HepG2 (cell line): ENCODE measurements around the gene DUT. TPM values are rescaled to one million over a fixed set of nuclear protein-coding genes. Genes with fewer than 3 reads are reported as not detected.

Experiments used
- ATF1 ChIP-seq: IDR thresholded peaks from 2 replicates; pipeline ENCODE4 v1.6.1; 2016; ENCODE audit warnings: mild to moderate bottlenecking, control low read depth
- BCL3 ChIP-seq: sonication (generic); formaldehyde crosslinking; IDR thresholded peaks from 2 replicates; pipeline ENCODE4 v1.5.1; 2020; ENCODE audit warnings: mild to moderate bottlenecking, missing genetic modification reagents, moderate library complexity
- FOXP4 ChIP-seq: sonication (generic); formaldehyde crosslinking; IDR thresholded peaks from 2 replicates; pipeline ENCODE4 v1.4.0; 2020; ENCODE audit warnings: missing genetic modification reagents
- FUBP1 ChIP-seq: sonication (generic); formaldehyde crosslinking; IDR thresholded peaks from 2 replicates; pipeline ENCODE4 v1.5.1; 2020; ENCODE audit warnings: missing genetic modification reagents, mild to moderate bottlenecking, borderline replicate concordance
- GTF2F1 ChIP-seq: fragments of 150-350 bp; IDR thresholded peaks from 2 replicates; pipeline ENCODE4 v1.6.1; 2014; ENCODE audit warnings: low read length
- TOPORS ChIP-seq: sonication (generic); formaldehyde crosslinking; IDR thresholded peaks from 2 replicates; pipeline ENCODE4 v1.8.0; 2023; ENCODE audit warnings: mild to moderate bottlenecking, missing genetic modification reagents
- TRIM24 ChIP-seq: sonication (generic); formaldehyde crosslinking; IDR thresholded peaks from 2 replicates; pipeline ENCODE4 v1.8.0; 2022; ENCODE audit warnings: mild to moderate bottlenecking, missing genetic modification reagents
- USF2 ChIP-seq, 2 experiments: sonication (generic) in 1 of 2; formaldehyde crosslinking in 1 of 2; IDR thresholded peaks; 2 replicates each; pipeline versions ENCODE4 v1.5.1 to v1.6.1; 2011 to 2020; ENCODE audit warnings: borderline replicate concordance in 1 of 2, low read depth in 1 of 2, low read length in 1 of 2, mild to moderate bottlenecking in 1 of 2, missing genetic modification reagents in 1 of 2, moderate library complexity in 1 of 2
- ZNF614 ChIP-seq: IDR thresholded peaks from 2 replicates; pipeline ENCODE4 v1.6.1; 2018; ENCODE audit warnings: missing biosample characterization, missing genetic modification reagents, inconsistent platforms, borderline replicate concordance
- ZNF710 ChIP-seq: sonication (generic); formaldehyde crosslinking; IDR thresholded peaks from 2 replicates; pipeline ENCODE4 v1.5.0; 2020; ENCODE audit warnings: mild to moderate bottlenecking, missing genetic modification reagents, borderline replicate concordance
- ZNF850 ChIP-seq: sonication (generic); formaldehyde crosslinking; conservative IDR thresholded peaks from 2 replicates; pipeline ENCODE4 v1.9.0; 2021; ENCODE audit warnings: mild to moderate bottlenecking, missing genetic modification reagents
- ZSCAN31 ChIP-seq: sonication (generic); formaldehyde crosslinking; IDR thresholded peaks from 2 replicates; pipeline ENCODE4 v1.5.0; 2020; ENCODE audit warnings: low read depth, mild to moderate bottlenecking, missing genetic modification reagents
- polyA plus RNA-seq, 8 experiments: library from polyadenylated mRNA; depleted of rRNA in 3 of 8; stranded (reverse) in 7 of 8; unstranded in 1 of 8; fragments of >200 nt; fragmentation: Illumina TruSeq in 4 of 8; extraction: Trizol in 4 of 8; gene quantifications; 2 replicates each; pipeline versions ENCODE4 v1.2.1 to v1.2.3, GENCODE V29; 2011 to 2016; ENCODE audit warnings: low read depth in 4 of 8, missing spikeins in 1 of 8, mixed read lengths in 1 of 8; ENCODE audit not compliant: insufficient read depth in 1 of 8
- total RNA-seq, 5 experiments: library from RNA; depleted of rRNA; stranded (reverse); fragments of >200 nt; fragmentation: Illumina TruSeq; extraction: Trizol; gene quantifications; 2 replicates each; pipeline ENCODE4 v1.2.3, GENCODE V29; 2016; ENCODE audit warnings: low read depth in 1 of 5

The DUT gene
- total and polyA plus RNA-seq, 2 of the 13 experiments (the other 11 are each of a cell fraction or from before 2014, with no cell fraction given), result 36.7 to 131 TPM

- TF ChIP-seq BCL3 (CRISPR knock-in tag) (peak; percentile 63; the same call in 1 of the 2 replicates), TRIM24 (no peak), GTF2F1 (no peak), FOXP4 (0 out of 2 replicates have a peak, but pooled peaks have one; percentile 9), USF2 (IDR thresholded peaks at IDR 0.05; ENCODE audit: low read depth, low read length) (no peak), USF2 (CRISPR knock-in tag; IDR thresholded peaks at IDR 0.05; ENCODE audit: borderline replicate concordance) (no peak), TOPORS (CRISPR knock-in tag) (no peak), ATF1 (no peak), FUBP1 (CRISPR knock-in tag) (no peak), ZSCAN31 (CRISPR knock-in tag) (peak; percentile 75), ZNF850 (CRISPR knock-in tag) (no peak), ZNF710 (no peak), ZNF614 (CRISPR knock-in tag) (0 out of 2 replicates have a peak, but pooled peaks have one; percentile 17)
These were observed at the start of gene DUT (continued) for GRCh38 chr15:48330855-48331795.
